GM12864 (cell line): ENCODE results near the gene ANKRD44.

Experiments used
- DNase-seq: peaks from one replicate; pipeline ENCODE4 v3.0.0-alpha.2; 2011; ENCODE audit warnings: low read depth
- H3K4me3 ChIP-seq: 2 replicates; pipeline ENCODE4 v1.5.1; 2011; ENCODE audit warnings: mild to moderate bottlenecking, low read depth, low read length, control low read depth
- CTCF ChIP-seq: IDR thresholded peaks from 2 replicates; pipeline ENCODE4 v1.5.1; 2011; ENCODE audit warnings: low read depth, mild to moderate bottlenecking, moderate library complexity, low read length, control low read depth, inconsistent platforms; ENCODE audit errors: missing control alignments

Gene ANKRD44

GRCh38 chr2:197101519-197101918 lies 209.1 kb downstream of the ANKRD44 start:
- DNase-seq = no peak
- no peak for TF ChIP-seq CTCF
- no peak overlapping the region for H3K4me3 ChIP-seq

GRCh38 chr2:197097578-197098366 lies 212.8 kb downstream of the ANKRD44 start:
- no peak for TF ChIP-seq CTCF
- no peak for DNase-seq
- no peak overlapping the region for H3K4me3 ChIP-seq

GRCh38 chr2:197096649-197097048 lies 213.9 kb downstream of the ANKRD44 start:
- H3K4me3 ChIP-seq = no peak overlapping the region
- DNase-seq = no peak
- no peak for TF ChIP-seq CTCF

- no peak overlapping the region for H3K4me3 ChIP-seq
- no peak for TF ChIP-seq CTCF
- no peak for DNase-seq
Measured at GRCh38 chr2:197092431-197092830, 218.1 kb downstream of the ANKRD44 start.

GRCh38 chr2:197090742-197091367 lies 219.7 kb downstream of the ANKRD44 start:
- TF ChIP-seq CTCF = no peak
- no peak overlapping the region for H3K4me3 ChIP-seq
- no peak for DNase-seq

GRCh38 chr2:197089655-197090054 lies 220.9 kb downstream of the ANKRD44 start:
- DNase-seq = no peak
- no peak for TF ChIP-seq CTCF
- no peak overlapping the region for H3K4me3 ChIP-seq
